HepG2 (cell line): Measurements from ENCODE around the gene NPTXR. TPM values are rescaled to one million over a fixed set of nuclear protein-coding genes. Genes with fewer than 3 reads are reported as not detected.

Experiments
- CBFB ChIP-seq: sonication (generic); formaldehyde crosslinking; IDR thresholded peaks from 2 replicates; pipeline ENCODE4 v1.4.0; 2020; ENCODE audit warnings: missing genetic modification reagents
- E2F2 ChIP-seq: sonication (generic); formaldehyde crosslinking; IDR thresholded peaks from 2 replicates; pipeline ENCODE4 v1.4.0; 2020; ENCODE audit warnings: missing genetic modification reagents, borderline replicate concordance
- KIAA2018 ChIP-seq: sonication (generic); formaldehyde crosslinking; IDR thresholded peaks from 2 replicates; pipeline ENCODE4 v1.5.0; 2020; ENCODE audit warnings: mild to moderate bottlenecking, missing genetic modification reagents, borderline replicate concordance
- LCORL ChIP-seq, 2 experiments: fragments of 450-650 bp in 1 of 2; sonication (generic) in 1 of 2; formaldehyde crosslinking in 1 of 2; IDR thresholded peaks; 2 replicates each; pipeline versions ENCODE4 v1.5.0 to v1.6.1; 2017 to 2020; ENCODE audit warnings: antibody characterized with exemption in 1 of 2, missing genetic modification reagents in 1 of 2
- NONO ChIP-seq, 2 experiments: fragments of 450-650 bp in 1 of 2; sonication (generic) in 1 of 2; formaldehyde crosslinking in 1 of 2; IDR thresholded peaks in 1 of 2; conservative IDR thresholded peaks in 1 of 2; 2 replicates each; pipeline versions ENCODE4 v1.6.1 to v1.8.0; 2017 to 2022; ENCODE audit warnings: mild to moderate bottlenecking in 1 of 2, missing genetic modification reagents in 1 of 2, moderate library complexity in 1 of 2
- PHF5A ChIP-seq: IDR thresholded peaks from one replicate; pipeline ENCODE4 v1.6.1; 2018; ENCODE audit warnings: low read depth, missing genetic modification reagents; ENCODE audit not compliant: unreplicated experiment
- SMC3 ChIP-seq: IDR thresholded peaks from 2 replicates; pipeline ENCODE4 v1.6.1; 2011; ENCODE audit warnings: low read length, improper control_type of control experiment
- ZBTB21 ChIP-seq: sonication (generic); formaldehyde crosslinking; IDR thresholded peaks from 2 replicates; pipeline ENCODE4 v1.4.0; 2020; ENCODE audit warnings: missing genetic modification reagents
- ZNF512B ChIP-seq: sonication (generic); formaldehyde crosslinking; IDR thresholded peaks from 2 replicates; pipeline ENCODE4 v1.5.1; 2020; ENCODE audit warnings: missing genetic modification reagents, mild to moderate bottlenecking, borderline replicate concordance
- polyA plus RNA-seq, 8 experiments: library from polyadenylated mRNA; depleted of rRNA in 3 of 8; stranded (reverse) in 7 of 8; unstranded in 1 of 8; fragments of >200 nt; fragmentation: Illumina TruSeq in 4 of 8; extraction: Trizol in 4 of 8; gene quantifications; 2 replicates each; pipeline versions ENCODE4 v1.2.1 to v1.2.3, GENCODE V29; 2011 to 2016; ENCODE audit warnings: low read depth in 4 of 8, missing spikeins in 1 of 8, mixed read lengths in 1 of 8; ENCODE audit not compliant: insufficient read depth in 1 of 8
- total RNA-seq, 5 experiments: library from RNA; depleted of rRNA; stranded (reverse); fragments of >200 nt; fragmentation: Illumina TruSeq; extraction: Trizol; gene quantifications; 2 replicates each; pipeline ENCODE4 v1.2.3, GENCODE V29; 2016; ENCODE audit warnings: low read depth in 1 of 5
- TF ChIP-seq, protein P1 (sequence below): IDR thresholded peaks from 2 replicates; pipeline ENCODE4 v1.6.1; 2012; ENCODE audit warnings: inconsistent platforms

The NPTXR gene
- total and polyA plus RNA-seq, 2 of the 13 experiments (the other 11 are each of a cell fraction or from before 2014, with no cell fraction given), result 2.6 to 4.8 TPM

GRCh38 chr22:38824585-38824984 lies 19.2 kb downstream of the NPTXR start (continued):
- no peak for TF ChIP-seq KIAA2018 (CRISPR knock-in tag)
- TF ChIP-seq ZBTB21 (CRISPR knock-in tag), result no peak; the same call in 1 of the 2 replicates
- no peak for TF ChIP-seq ZNF512B (CRISPR knock-in tag)
- no peak for TF ChIP-seq PHF5A (CRISPR knock-in tag)
- no peak for TF ChIP-seq CBFB (CRISPR knock-in tag)
- TF ChIP-seq SMC3, result peak; percentile 25; the same call in 1 of the 2 replicates
- no peak; the same call in 1 of the 2 replicates for TF ChIP-seq E2F2 (CRISPR knock-in tag)
- TF ChIP-seq NONO (IDR thresholded peaks at IDR 0.05), result no peak
- TF ChIP-seq NONO (CRISPR knock-in tag; conservative IDR thresholded peaks at IDR 0.05), result no peak
- TF ChIP-seq, protein P1, sequence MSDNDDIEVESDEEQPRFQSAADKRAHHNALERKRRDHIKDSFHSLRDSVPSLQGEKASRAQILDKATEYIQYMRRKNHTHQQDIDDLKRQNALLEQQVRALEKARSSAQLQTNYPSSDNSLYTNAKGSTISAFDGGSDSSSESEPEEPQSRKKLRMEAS, result no peak
- TF ChIP-seq LCORL (IDR thresholded peaks at IDR 0.05), result no peak
- no peak for TF ChIP-seq LCORL (CRISPR knock-in tag; IDR thresholded peaks at IDR 0.05)
